ENCODE results near the gene CORO6. TPM values are rescaled to one million over a fixed set of nuclear protein-coding genes. Genes with fewer than 3 reads are reported as not detected.

Gene CORO6
- polyA plus RNA-seq, 2 of the 4 experiments (the other 2 are of a cell fraction), result 5.0 to 10.1 TPM

DNA sequence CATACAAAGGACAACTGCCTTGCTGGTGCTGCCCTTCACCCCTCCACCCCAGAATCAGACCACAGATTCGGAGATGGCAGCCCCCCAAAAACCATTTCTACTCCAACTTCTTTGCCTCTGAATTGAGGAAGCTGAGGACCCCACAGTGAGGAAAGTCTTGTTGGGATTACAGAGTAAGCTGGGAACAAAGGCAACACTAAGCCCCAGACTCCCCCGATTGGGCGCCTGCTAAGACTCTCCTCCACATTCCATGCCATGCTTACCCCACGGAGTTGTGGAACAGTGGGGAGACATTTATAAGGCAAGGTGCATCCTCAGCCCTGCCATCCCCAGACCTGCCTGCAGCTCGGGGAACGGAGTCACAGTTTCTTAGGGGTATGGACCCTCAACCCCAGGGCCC is 35.1 kb downstream of the CORO6 start (continued):
- TF ChIP-seq SREBF2 (IDR thresholded peaks at IDR 0.05) (no peak), POLR2AphosphoS2 (conservative IDR thresholded peaks at IDR 0.05; ENCODE audit: low read length) (no peak)

- TF ChIP-seq SREBF2 (IDR thresholded peaks at IDR 0.05), result no peak
- TF ChIP-seq RFX5 (IDR thresholded peaks at IDR 0.05), result no peak
- no peak for TF ChIP-seq CEBPB (IDR thresholded peaks at IDR 0.05)
- TF ChIP-seq FOXS1 (CRISPR knock-in tag; IDR thresholded peaks at IDR 0.05), result no peak
- TF ChIP-seq RARB (CRISPR knock-in tag; IDR thresholded peaks at IDR 0.05), result no peak
- TF ChIP-seq KDM1A (IDR thresholded peaks at IDR 0.05; ENCODE audit: low read depth), result no peak
- TF ChIP-seq, protein P1, sequence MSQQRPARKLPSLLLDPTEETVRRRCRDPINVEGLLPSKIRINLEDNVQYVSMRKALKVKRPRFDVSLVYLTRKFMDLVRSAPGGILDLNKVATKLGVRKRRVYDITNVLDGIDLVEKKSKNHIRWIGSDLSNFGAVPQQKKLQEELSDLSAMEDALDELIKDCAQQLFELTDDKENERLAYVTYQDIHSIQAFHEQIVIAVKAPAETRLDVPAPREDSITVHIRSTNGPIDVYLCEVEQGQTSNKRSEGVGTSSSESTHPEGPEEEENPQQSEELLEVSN (IDR thresholded peaks at IDR 0.05; ENCODE audit: borderline replicate concordance, low read depth), result no peak
- TF ChIP-seq SMC3 (IDR thresholded peaks at IDR 0.05), result no peak
- Histone ChIP-seq H3K4me3 (no peak overlapping the region), H3K4me1 (peaks cover 45% of the 10 kb centered on the region), H3K4me2 (peak overlapping the region; percentile 98), H3K27ac (peak overlapping the region in 1 of 2 experiments; percentile 96; a peak in 3 of 6 replicates), H3K9me3 (no peaks in the 10 kb centered on the region)
- ChIA-PET POLR2A (no interaction called here), CTCF (interaction anchor here (1.2 to 16.7 kb wide), 15 partner anchors 10 to 506 kb away, joined by 3 to 383 read pairs (median 5); partner anchors contain the start of genes ABHD15 and TP53I13)
- DNase-seq (ENCODE audit: low read depth in 1 of 2, low spot score in 1 of 2) (no peak), ATAC-seq (no peak), FAIRE-seq (no peak)
- 84% methylated on average over 7 of the region's 9 CpGs for WGBS (ENCODE audit: missing lambda C conversion rate)
Observed at GRCh38 chr17:29586676-29587469, 35.8 kb downstream of the CORO6 start.

- CTCF ChIA-PET, result interaction anchor here (0.6 to 16.7 kb wide), 13 partner anchors 9 to 508 kb away, joined by 3 to 383 read pairs (median 4); partner anchors contain the start of genes ABHD15 and TP53I13
- ATAC-seq (no peak), FAIRE-seq (no peak), DNase-seq (ENCODE audit: low read depth in 1 of 2, low spot score in 1 of 2) (no peak)
- Histone ChIP-seq H3K4me2 (no peak overlapping the region), H3K4me3 (no peak overlapping the region), H3K9me3 (no peaks in the 10 kb centered on the region), H3K27ac (peak overlapping the region in 1 of 2 experiments; percentile 5; a peak in 1 of 6 replicates), H3K4me1 (peaks cover 52% of the 10 kb centered on the region)
- 82% methylated on average over 8 of the region's 8 CpGs for WGBS (ENCODE audit: missing lambda C conversion rate)
- POLR2A ChIA-PET, result no interaction called here
- TF ChIP-seq RAD21 (conservative IDR thresholded peaks at IDR 0.05 in 1 of 2, IDR thresholded peaks at IDR 0.05 in 1 of 2) (peak in 1 of 2 experiments; percentile 20; a peak in 1 of 5 replicates), FOXS1 (CRISPR knock-in tag; IDR thresholded peaks at IDR 0.05) (no peak), MYC (IDR thresholded peaks at IDR 0.05; ENCODE audit: borderline replicate concordance, low read length) (no peak), RNF2 (IDR thresholded peaks at IDR 0.05; ENCODE audit: borderline replicate concordance, low read depth) (no peak), ESRRA (IDR thresholded peaks at IDR 0.05; ENCODE audit: borderline replicate concordance, low read length) (no peak), CTCF (IDR thresholded peaks at IDR 0.05) (peak; percentile 28; the same call in 2 of the 3 replicates)
Observed at GRCh38 chr17:29585080-29585751, 37.5 kb downstream of the CORO6 start.

DNA sequence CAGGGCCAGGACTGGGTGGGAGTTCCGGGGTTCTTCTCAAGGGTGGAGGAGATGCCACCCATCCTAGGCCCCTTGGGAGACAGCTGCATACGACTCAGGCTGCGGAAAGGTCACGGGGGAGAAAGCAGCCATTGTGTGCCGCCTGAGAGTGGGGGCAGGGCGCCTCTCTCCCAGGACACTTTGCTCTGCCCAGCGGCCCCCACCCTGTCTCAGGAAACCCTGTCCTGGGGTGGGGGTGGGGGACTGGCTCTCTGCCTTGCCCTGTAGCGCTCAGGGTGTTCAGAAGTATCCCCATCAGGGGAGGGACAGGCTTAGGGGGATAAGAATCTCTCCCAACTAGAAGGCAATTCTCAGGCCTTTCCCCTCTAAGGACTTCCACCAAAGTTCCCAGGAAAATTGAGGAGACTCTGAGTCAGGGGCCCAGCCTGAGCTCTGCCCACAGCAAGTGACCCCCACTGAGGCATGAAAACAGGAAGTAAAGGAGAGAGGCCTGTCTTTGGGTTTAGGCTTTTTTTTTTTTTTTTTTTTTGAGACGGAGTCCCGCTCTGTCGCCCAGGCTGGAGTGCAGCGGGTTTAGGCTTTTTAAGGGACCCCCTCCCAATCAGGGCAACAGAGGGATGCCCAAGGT is 38.1 kb downstream of the CORO6 start:
- ATAC-seq (no peak), DNase-seq (ENCODE audit: low read depth in 1 of 2, low spot score in 1 of 2) (no peak), FAIRE-seq (no peak)
- H3K27ac ChIP-seq, result peak overlapping the region in 1 of 2 experiments; percentile 62; a peak in 2 of 6 replicates
- peaks cover 48% of the 10 kb centered on the region for H3K4me1 ChIP-seq
- 93% methylated on average over 11 of the region's 12 CpGs for WGBS (ENCODE audit: missing lambda C conversion rate)
- ChIA-PET CTCF (interaction anchor here (1.0 to 24.0 kb wide), 5 partner anchors 8 to 214 kb away, joined by 4 to 474 read pairs (median 383); partner anchors contain the start of genes ABHD15, ANKRD13B, CORO6 and TP53I13), POLR2A (no interaction called here)
- H3K9me3 ChIP-seq, result no peaks in the 10 kb centered on the region
- H3K4me2 ChIP-seq, result no peak overlapping the region; the same call in 2 of the 3 replicates
- H3K4me3 ChIP-seq, result no peak overlapping the region
- no peak for TF ChIP-seq CBX8 (IDR thresholded peaks at IDR 0.05)
- TF ChIP-seq, protein P2, sequence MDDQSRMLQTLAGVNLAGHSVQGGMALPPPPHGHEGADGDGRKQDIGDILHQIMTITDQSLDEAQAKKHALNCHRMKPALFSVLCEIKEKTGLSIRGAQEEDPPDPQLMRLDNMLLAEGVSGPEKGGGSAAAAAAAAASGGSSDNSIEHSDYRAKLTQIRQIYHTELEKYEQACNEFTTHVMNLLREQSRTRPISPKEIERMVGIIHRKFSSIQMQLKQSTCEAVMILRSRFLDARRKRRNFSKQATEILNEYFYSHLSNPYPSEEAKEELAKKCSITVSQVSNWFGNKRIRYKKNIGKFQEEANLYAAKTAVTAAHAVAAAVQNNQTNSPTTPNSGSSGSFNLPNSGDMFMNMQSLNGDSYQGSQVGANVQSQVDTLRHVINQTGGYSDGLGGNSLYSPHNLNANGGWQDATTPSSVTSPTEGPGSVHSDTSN (IDR thresholded peaks at IDR 0.05), result no peak
- no peak for TF ChIP-seq CBX2 (IDR thresholded peaks at IDR 0.05; ENCODE audit: borderline replicate concordance, low read depth)
- TF ChIP-seq BCL3 (IDR thresholded peaks at IDR 0.05), result no peak
- no peak for TF ChIP-seq ZSCAN20 (CRISPR knock-in tag; IDR thresholded peaks at IDR 0.05)
- no peak for TF ChIP-seq KDM1A (IDR thresholded peaks at IDR 0.05; ENCODE audit: low read depth)
- TF ChIP-seq, protein P3, sequence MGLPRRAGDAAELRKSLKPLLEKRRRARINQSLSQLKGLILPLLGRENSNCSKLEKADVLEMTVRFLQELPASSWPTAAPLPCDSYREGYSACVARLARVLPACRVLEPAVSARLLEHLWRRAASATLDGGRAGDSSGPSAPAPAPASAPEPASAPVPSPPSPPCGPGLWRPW (IDR thresholded peaks at IDR 0.05), result no peak
- TF ChIP-seq CTCF (IDR thresholded peaks at IDR 0.05), result no peak

Measured in A549 (cell line).